ENCODE results near the gene ATP8B4.

GRCh38 chr15:50138391-50138790 lies 19.4 kb upstream of the ATP8B4 start:
- TF ChIP-seq CTCF (IDR thresholded peaks at IDR 0.05) (no peak), POLR2A (IDR thresholded peaks at IDR 0.05) (no peak), POLR2AphosphoS5 (IDR thresholded peaks at IDR 0.05; ENCODE audit: insufficient read depth in 1 of 2, low read depth in 1 of 2) (no peak)
